AG10803 (cell line): ENCODE data around the gene TTC7B.
"Not testable (repeated sequence)": the region's sequence is repeated elsewhere in the genome, so short reads cannot be mapped to it uniquely, and the experiment has no call there.

Experiments used
- DNase-seq: peaks from one replicate; pipeline ENCODE4 v3.0.0; 2010; ENCODE audit warnings: low read depth
- H3K4me3 ChIP-seq: 2 replicates; pipeline ENCODE4 v1.5.1; 2011; ENCODE audit warnings: mild to moderate bottlenecking, low read length, control low read depth
- TF ChIP-seq, protein P1 (sequence below): conservative IDR thresholded peaks from 2 replicates; pipeline ENCODE4 v1.5.1; 2011; ENCODE audit warnings: mild to moderate bottlenecking, low read length, control low read depth, inconsistent platforms

TTC7B gene

GRCh38 chr14:90850487-90850886 is 34.3 kb upstream of the TTC7B start:
- DNase-seq, result peak; percentile 47
- TF ChIP-seq, protein P1, sequence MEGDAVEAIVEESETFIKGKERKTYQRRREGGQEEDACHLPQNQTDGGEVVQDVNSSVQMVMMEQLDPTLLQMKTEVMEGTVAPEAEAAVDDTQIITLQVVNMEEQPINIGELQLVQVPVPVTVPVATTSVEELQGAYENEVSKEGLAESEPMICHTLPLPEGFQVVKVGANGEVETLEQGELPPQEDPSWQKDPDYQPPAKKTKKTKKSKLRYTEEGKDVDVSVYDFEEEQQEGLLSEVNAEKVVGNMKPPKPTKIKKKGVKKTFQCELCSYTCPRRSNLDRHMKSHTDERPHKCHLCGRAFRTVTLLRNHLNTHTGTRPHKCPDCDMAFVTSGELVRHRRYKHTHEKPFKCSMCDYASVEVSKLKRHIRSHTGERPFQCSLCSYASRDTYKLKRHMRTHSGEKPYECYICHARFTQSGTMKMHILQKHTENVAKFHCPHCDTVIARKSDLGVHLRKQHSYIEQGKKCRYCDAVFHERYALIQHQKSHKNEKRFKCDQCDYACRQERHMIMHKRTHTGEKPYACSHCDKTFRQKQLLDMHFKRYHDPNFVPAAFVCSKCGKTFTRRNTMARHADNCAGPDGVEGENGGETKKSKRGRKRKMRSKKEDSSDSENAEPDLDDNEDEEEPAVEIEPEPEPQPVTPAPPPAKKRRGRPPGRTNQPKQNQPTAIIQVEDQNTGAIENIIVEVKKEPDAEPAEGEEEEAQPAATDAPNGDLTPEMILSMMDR, result no peak

DNA sequence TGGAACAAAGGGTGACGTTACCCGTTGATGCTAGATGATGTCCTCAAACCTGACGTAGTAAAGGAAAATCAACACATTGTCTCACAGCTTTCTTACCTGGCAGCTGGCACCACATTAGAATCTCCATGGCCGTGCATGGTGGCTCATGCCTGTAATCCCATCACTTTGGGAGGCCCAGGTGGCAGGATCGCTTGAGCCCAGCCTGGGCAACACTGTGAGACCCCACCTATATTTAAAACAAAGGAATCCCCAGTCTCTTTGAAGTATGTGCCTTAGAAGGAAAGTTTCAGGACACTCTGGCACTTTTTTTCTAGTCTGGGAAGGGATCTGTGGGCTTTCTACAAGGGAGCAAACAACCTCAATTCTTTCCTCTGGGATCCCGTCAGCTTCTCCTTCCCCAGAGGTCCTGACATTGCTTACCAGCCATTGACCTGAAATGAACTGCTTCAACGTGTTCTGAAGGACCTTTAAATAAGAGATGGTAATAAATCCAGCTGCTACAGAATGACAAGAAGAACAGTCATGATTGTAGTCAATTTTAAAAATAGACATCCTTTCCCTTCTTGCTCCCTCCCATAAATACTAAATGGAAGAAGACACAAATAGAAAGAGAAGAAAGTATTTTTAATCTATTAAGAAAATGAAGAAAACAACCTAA is 33.7 kb upstream of the TTC7B start:
- DNase-seq, result no peak
- TF ChIP-seq, protein P1, result no peak
- no peak overlapping the region for H3K4me3 ChIP-seq

More at GRCh38 chr14:90850487-90850886, 34.3 kb upstream of the TTC7B start:
- H3K4me3 ChIP-seq, result no peak overlapping the region

DNA sequence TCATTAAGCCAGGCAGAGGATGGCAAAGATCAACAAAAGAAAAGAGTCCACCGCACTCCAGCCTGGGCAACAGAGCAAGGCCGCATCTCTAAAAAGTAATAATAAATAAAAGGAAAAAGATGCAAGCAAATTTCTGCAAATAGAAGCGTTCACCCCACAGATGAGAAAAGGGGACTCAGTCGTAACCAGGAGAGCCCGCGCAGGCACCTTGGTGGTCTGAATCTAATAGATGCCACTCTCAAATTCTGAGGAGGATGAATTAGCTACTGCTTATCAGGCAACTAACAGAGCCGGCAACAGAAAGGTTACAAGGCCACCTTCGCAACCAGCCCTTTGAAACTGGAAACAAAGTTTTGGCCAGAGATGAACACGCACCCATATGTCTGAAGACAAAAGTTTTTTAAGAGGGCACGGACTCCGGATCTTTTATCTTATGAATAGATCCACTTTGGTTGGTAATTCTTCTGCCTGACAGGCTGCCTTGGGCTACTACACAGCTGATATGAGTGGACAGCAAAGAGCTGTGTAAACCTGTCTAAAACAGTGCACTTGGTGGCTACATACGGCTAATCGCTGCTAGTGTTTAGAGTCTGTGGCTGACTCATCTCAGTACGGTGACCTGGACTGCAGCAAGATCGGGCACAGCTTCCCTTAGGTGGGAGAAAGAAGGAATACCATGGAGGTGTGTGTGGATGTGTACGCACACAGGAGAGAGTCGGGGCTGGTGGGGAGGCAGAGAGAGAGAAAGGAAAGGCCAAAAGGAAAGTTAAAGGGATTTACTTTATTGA is 32.9 kb upstream of the TTC7B start:
- TF ChIP-seq, protein P1, result no peak
- DNase-seq, result no peak
- no peak overlapping the region for H3K4me3 ChIP-seq

GRCh38 chr14:90846511-90846910 is 30.3 kb upstream of the TTC7B start:
- peak; percentile 85 for DNase-seq

DNA sequence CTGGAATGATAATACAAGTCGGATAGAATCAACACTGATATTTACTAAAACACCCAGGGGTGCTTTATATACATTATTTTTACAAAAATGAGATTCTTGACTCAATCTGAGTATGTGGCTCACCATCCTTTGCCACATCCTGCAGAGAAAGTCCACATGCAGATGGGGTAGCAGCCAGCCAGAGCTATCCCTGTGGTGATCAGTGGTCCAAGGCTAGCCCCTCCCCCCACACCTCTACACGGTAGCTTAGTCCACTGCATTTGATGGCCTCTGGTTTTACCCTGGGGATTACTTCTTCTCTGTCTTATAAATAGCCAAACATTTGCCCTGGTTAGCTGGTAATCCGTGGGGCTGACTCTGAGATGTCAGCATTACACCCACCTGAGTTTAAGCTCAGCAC is 28.1 kb upstream of the TTC7B start:
- TF ChIP-seq, protein P1, result no peak
- H3K4me3 ChIP-seq, result no peak overlapping the region
- no peak for DNase-seq

More at GRCh38 chr14:90846511-90846910, 30.3 kb upstream of the TTC7B start:
- TF ChIP-seq, protein P1, result no peak
- no peak overlapping the region for H3K4me3 ChIP-seq

DNA sequence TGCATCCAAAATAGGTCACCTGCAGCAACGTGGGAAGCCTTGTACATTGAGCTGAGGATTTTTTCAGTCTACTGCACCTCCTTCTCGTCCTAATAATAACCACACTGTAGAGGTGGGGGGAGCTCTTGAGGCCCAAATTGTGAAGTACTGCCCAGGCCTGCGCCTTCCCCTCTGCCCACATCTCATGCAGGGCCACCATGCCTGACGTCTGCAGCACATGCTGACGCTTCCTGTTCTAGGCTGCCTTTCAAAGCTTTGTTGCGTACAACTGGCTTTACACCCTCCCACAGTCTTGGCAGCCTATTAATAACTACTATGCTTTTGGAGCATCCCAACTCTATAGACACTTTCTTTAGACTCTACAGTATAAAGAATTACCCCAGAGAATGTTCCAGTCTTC is 26.5 kb upstream of the TTC7B start:
- no peak for DNase-seq
- H3K4me3 ChIP-seq, result no peak overlapping the region
- TF ChIP-seq, protein P1, result no peak

DNA sequence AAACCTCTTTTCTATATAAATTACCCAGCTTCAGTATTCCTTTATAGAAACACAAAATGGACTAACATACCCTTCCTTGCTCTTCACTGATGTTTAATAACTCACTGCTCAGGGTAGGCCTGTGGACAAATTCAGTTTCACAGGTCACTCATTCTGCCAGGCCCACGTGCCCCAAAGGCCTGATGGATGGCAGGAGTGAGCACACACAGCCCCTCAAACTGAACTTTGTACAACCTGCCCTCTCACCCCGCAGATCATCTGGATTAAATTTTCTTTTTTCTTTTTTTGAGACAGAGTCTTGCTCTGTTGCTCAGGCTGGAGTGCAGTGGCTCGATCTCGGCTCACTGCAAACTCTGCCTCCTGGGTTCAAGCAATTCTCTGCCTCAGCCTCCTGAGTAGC is 24.4 kb upstream of the TTC7B start:
- not testable (repeated sequence) for DNase-seq, H3K4me3 ChIP-seq
